ENCODE measurements around the gene PARD3. TPM values are rescaled to one million over a fixed set of nuclear protein-coding genes. Genes with fewer than 3 reads are reported as not detected.

PARD3 gene
- total RNA-seq, 4 donors from 2014 or later, result 30.9 to 54.6 (median 40.0) TPM

- DNase-seq (ENCODE audit: low spot score), result no peak
- TF ChIP-seq, protein P1, sequence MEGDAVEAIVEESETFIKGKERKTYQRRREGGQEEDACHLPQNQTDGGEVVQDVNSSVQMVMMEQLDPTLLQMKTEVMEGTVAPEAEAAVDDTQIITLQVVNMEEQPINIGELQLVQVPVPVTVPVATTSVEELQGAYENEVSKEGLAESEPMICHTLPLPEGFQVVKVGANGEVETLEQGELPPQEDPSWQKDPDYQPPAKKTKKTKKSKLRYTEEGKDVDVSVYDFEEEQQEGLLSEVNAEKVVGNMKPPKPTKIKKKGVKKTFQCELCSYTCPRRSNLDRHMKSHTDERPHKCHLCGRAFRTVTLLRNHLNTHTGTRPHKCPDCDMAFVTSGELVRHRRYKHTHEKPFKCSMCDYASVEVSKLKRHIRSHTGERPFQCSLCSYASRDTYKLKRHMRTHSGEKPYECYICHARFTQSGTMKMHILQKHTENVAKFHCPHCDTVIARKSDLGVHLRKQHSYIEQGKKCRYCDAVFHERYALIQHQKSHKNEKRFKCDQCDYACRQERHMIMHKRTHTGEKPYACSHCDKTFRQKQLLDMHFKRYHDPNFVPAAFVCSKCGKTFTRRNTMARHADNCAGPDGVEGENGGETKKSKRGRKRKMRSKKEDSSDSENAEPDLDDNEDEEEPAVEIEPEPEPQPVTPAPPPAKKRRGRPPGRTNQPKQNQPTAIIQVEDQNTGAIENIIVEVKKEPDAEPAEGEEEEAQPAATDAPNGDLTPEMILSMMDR (IDR thresholded peaks at IDR 0.05), result no peak
- no peak for ATAC-seq (ENCODE audit: low FRiP score)
Measured at GRCh38 chr10:34373211-34373610, 441.9 kb downstream of the PARD3 start.

DNA sequence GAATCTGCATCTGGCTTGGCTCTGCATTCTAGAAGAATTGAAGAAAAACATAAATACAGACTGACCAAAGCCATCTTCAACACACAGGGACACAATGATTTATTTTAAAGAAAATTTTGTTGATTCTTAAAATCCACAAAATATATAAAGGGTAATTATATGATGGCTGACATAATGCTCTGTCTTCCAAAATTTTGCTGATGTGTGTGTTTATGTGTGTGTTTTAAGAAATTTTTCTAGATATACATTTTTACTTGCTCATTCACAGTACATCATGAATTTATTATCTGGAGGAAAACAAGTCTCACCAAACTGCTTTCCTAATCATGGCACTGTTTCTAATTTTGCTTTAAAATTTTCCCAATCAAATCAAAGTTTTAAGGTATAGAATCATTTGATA lies 442.6 kb downstream of the PARD3 start:
- TF ChIP-seq, protein P1 (IDR thresholded peaks at IDR 0.05), result no peak
- no peak for DNase-seq (ENCODE audit: low spot score)

DNA sequence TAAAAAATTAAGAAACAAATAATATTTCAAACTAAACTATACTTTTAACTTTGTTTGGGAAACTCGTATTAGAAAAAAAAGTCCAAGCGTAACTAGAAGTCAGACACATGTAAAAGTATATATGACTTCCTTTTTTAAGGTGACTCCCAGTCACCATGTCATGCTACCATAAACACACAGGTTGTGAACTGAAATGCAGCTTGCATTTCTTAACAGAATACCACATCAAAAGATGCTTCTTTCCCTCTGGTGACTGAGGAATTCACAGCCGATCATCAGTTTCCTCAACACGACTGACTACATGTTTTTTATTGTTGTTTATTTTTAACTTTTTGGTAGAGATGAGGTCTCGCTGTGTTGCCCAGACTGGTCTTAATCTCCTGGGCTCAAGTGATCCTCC lies 445.0 kb downstream of the PARD3 start:
- ATAC-seq (ENCODE audit: low FRiP score) (no peak), DNase-seq (ENCODE audit: low spot score) (no peak)
- TF ChIP-seq, protein P1 (IDR thresholded peaks at IDR 0.05), result no peak

More for the DNA sequence above, 442.6 kb downstream of the PARD3 start:
- ATAC-seq (ENCODE audit: low FRiP score), result no peak

GRCh38 chr10:34369120-34369519 lies 446.0 kb downstream of the PARD3 start:
- TF ChIP-seq, protein P1 (IDR thresholded peaks at IDR 0.05), result no peak
- no peak for ATAC-seq (ENCODE audit: low FRiP score)
- no peak for DNase-seq (ENCODE audit: low spot score)

GRCh38 chr10:34364253-34365037 lies 450.7 kb downstream of the PARD3 start:
- no peak for ATAC-seq (ENCODE audit: low FRiP score)
- TF ChIP-seq, protein P1 (IDR thresholded peaks at IDR 0.05), result no peak
- no peak for DNase-seq (ENCODE audit: low spot score)

- no peak for DNase-seq (ENCODE audit: low spot score)
- TF ChIP-seq, protein P1 (IDR thresholded peaks at IDR 0.05), result no peak
- no peak for ATAC-seq (ENCODE audit: low FRiP score)
Measured at GRCh38 chr10:34360984-34361383, 454.1 kb downstream of the PARD3 start.

DNA sequence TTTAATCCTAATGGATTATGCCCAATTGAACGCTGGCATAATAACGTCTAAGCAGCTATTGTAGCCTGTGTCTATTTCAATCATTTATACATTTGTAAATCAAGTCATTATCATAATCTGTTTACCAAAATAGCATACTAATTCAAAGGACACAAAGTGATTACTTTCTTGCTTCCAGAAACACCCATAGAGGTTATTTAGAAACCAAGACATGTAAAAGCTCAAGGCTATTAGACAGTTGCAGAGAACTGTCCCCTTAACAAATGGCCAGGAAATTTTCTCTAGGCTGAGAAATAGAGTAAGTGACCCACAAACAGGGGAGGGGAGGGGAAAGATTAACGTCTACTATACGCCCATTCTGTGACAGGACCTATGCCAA lies 455.7 kb downstream of the PARD3 start:
- DNase-seq (ENCODE audit: low spot score) (no peak), ATAC-seq (ENCODE audit: low FRiP score) (no peak)

More for the DNA sequence above, 455.7 kb downstream of the PARD3 start:
- TF ChIP-seq, protein P1 (IDR thresholded peaks at IDR 0.05), result no peak
